HG03442 (cell line): ENCODE measurements around the gene TMEM53.

Experiments
- ATAC-seq: cut with Tn5 transposase; IDR thresholded peaks from one replicate; pipeline ENCODE4 v1.9.1; 2021; ENCODE audit warnings: mild to moderate bottlenecking, moderate library complexity; ENCODE audit not compliant: unreplicated experiment

TMEM53 gene

DNA sequence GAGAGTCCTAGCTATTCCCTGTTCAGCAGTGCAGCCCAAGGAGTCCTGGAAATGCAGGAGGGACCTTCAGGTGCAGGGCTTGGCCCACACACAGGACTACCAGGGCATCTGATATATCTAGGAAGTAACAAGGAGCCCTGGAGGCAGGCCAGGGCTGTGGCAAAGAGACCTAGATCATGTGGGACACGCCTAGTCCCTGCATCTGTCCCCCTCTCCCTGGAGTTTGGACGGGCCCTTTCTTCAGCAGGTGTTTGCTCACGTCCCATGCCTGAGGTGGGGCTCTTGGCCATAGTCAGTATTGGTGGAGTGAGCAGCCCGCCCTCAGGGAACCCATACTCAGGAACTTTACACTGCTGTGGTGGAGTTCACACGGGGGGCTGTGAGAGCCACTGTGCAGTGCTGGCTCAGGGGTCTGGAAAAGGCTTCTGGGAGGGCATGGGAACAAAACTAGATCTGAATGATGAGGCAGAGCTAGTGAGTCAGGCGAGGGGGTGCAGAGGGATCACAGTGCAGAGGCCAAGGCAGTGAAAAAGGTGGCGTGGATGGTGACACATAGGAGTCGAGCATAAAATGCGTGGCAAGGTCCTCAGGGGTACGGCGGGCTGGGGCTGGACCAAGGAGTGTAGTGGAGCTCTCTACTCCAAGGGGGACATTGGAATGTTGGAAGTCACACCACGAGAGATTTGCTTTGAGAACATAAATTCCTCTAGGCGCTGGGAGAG lies 25.6 kb downstream of the TMEM53 start:
- no peak for ATAC-seq

DNA sequence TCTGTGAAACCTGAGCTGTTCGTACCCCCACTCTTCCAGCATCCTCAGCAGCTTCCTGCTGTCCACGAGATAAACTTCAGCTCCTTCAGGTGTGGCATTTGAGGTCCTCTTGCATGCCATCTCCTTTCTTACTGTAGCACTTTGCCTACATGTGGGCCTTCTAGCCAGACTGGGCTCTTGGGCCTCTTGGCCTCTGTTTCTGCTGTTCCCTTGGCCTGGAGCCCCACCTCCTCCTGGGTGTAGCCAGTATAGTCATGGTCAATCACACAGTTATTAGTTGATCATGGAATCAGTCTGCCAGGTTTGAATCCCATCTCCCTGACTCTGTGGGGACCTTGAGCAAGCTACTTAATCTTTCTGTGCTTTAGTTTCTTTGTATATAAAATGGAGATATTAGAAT lies 26.4 kb downstream of the TMEM53 start:
- no peak for ATAC-seq

DNA sequence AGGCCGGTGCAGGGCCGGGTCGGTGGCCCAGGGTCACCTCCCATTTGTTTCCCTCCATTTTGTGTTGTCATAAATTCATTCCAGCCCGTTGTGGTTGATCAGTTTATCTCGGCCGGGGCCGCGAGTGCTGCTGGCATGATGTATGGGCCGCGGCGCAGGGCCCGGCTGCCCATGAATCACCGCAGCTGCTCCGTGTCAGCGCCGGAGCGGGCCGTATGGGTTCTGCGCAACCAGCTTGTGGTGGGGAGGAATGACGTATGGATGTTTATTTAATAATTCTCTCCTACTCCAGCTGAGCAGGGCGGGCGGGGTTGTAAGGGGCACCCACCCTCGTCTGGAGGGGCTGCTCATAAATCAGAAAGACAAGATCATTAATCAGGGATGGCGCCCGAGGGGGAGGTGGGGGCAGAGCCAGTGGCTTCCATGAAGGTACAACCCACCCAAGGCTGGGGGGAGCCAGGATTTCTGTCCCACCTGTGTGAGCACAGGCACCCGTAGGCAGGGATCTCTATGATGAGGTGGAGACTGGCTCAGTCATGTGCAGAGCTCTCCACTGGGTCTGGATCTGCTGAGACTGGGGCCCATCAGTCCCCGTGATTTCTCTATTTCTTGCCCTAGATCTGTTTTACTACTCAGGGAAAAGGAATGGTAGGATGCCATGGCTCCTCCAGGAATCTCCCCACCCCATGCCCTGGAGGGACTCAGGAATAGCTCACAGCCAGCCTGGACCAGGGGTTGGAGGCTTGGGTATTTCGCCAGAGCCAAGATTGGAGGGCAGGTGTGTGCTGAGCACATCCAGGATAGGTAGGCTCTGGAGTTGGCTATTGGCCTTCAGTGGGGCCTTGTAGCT lies 27.8 kb downstream of the TMEM53 start:
- no peak for ATAC-seq

DNA sequence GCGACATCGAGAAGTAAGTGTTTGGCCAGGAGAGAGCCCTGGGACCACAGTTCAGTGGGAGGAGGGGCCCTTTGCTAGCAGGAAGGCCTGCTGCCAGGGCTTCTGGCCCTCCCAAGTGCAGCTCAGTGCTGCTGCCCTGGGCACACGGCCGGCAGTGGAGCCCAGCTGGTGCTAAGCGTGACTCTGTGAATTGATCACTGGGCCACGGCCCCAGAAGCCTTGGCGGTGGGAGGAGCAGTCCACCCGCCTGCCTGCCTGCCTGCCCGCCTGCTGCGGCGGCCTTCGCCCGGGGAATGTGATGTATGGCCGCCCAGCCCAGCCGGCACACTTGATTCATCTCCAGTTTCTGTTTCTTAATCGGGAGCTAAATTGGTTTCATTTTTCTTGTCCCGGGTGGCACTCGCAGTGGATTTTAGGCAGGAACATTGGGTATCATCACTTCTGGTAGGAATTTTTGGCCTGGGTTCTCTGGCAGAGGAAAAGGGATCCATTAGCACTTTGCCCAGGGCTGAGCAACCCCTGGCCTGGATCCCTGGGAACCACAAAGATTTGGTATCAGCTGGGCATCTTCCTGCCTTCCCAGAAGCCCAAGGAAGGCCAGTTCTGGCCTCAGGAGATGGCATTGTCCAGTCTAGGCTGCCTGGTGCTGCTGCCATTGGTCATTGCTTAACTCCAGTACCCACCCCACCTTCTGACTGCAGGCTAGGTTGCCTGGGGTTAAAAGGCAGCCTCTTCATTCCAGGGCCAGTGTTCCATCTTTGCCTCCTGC lies 28.6 kb downstream of the TMEM53 start:
- ATAC-seq: no peak

DNA sequence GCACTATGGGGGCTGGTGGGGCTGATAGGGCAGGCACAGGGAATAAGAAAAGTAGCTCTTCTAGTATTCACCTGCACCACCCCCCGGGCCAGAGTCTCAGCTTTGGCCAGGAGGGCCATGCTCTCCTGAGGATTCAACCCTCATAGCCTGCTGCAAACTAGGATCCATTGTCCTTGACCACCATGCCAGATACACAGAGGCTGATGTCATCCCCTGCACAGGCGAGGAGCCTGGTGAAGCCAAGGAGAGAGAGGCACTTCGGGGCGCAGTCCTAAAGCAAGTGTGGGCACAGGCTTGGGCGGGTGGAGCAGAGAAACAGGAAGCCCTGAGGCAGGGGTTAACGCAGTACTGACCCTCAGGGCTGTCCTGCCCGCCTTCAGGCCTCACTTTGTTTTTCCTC lies 29.5 kb downstream of the TMEM53 start:
- no peak for ATAC-seq

DNA sequence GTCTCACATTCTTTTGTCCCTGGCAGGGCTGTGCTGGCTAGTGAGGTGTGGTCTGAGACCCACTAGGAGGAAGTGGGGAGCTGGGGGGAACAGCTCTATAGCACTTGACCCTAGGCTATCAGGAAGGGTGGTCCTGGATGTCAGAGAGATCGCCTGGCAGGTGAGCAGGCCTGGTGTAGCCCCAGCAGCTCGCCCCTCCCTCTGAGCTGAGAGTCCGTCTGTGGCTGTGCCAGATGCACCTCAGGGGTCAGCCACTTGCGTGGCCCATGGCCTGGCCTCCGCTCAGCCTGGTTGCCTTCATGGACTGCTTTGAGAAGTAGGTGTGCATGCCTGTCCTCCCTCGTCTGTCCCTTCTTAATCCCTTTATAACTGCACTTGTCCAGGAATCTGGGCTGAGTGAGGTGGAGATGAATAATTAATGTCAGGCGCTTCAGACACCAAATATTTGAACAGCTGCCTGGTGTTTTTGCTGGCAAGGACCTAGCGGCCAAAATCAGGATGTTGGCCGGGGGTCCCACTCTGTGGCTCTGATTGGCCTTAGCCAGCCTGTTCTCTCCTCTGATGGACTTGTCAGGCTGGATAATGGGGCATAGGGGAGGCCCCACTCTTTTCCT lies 30.5 kb downstream of the TMEM53 start:
- no peak for ATAC-seq

DNA sequence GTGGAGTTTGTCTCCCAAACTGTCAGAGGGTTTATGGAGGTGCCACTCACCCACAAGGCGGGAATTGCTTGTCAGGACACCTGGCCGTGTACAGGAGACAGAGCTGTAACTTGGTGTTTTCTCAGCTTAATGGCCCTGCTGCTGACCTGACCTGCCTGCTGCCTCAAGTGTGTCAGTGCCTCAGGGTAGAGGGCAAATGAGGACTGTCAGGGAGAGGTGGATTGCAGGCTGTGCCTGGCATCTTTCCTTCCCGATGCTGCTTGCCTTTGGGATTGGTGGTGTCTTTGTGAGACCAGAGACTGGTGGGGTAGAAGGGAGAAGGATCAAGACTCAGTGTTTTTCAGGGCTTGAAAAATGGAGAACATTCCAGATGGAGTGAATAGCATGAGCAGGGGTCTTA lies 31.4 kb downstream of the TMEM53 start:
- ATAC-seq: no peak

DNA sequence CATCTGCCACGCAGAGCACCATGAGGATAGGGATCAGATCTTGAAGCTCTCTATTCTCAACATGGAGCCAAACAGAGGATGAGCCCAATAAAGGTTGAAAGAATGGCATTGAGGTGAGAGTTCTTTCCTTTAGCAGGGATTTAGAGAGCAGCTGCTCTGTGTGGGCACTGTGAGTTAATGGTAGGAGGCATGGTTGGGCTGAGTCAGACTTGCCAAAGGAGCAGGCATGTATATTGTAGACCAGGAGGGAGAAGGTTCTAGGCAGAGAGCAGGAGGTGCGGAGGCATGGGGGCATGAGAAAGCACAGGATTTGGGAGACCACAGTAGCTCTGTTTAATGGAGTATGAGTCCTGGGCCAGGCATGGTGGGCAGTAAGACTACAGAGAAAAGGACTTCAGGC lies 32.0 kb downstream of the TMEM53 start:
- ATAC-seq: no peak

DNA sequence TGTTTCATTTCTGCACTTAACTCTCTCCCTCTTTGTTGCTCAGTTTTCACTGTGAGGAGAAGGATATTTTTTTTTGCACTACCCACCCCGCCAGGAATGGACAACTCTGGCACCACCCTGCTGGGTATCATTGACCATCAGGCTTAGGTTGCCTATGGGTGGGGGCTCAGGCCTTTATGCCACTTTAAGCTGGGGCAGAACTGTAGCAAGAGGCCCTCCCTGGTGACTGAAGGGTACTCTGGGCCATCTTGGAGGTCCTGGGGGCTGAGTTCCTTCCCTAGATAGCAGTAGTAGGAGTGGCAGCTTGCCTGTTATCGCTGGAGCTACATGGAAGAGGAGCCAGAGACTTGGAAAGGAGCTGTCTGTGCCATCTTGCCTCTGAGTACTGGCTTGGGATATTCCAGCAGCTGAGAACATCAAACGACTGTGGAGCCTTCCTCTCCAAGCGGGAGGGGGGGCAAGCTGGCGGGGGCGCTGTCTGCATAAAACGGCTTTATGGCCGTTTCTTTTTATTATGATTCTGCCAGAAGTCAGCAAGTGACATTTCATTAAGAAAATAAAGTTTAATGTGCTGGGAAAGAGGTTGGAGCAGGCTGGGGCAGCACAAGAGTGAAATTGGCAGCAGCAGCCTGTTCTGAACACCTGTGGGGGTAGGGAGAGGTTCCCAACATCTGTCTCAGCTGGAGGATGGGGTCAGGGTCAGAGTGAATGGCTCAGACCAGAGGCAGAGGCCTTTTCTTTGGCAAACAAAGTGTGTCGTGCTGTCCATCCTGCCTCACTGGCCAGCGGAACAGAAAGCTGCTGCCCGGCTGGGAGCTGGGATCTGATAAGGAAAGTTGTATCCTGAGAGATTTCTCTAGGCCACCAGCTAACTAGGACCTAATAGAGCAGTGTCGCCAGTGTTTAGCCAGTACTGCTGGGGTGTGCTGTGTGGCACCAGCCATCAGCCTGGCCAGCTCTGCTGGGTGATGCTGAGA lies 32.9 kb downstream of the TMEM53 start:
- no peak for ATAC-seq

DNA sequence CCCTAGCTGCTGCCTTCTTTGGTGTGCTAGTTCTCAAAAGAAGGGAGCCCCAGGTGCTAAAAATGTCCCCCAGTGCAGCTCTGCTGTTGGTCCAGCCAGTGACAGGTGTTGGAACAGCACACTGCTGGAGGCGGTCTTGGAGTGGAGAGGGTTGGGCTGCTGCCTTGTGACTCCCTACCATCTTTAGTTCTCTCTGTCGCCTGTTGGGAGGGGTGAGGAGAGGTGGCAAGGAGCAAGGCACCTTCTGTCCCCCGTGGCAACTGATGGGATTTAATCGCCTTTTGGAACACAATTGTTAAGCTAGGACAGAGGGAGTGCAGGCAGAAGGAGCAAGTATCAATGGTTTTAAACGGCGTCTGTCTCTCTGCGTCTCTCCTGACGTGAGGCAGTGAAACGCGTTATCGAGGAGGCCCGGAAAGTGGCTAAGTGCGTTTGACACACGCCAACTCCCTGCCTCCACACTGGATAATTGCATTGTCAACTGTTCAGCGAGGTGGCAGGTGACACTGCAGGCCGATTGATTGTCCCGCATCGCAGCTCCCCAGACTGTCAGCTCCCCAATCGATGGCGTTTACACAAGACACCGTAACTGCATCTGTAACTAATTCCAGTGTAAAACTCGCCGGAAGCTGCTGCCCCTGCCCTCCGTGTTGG lies 34.0 kb downstream of the TMEM53 start:
- no peak for ATAC-seq

DNA sequence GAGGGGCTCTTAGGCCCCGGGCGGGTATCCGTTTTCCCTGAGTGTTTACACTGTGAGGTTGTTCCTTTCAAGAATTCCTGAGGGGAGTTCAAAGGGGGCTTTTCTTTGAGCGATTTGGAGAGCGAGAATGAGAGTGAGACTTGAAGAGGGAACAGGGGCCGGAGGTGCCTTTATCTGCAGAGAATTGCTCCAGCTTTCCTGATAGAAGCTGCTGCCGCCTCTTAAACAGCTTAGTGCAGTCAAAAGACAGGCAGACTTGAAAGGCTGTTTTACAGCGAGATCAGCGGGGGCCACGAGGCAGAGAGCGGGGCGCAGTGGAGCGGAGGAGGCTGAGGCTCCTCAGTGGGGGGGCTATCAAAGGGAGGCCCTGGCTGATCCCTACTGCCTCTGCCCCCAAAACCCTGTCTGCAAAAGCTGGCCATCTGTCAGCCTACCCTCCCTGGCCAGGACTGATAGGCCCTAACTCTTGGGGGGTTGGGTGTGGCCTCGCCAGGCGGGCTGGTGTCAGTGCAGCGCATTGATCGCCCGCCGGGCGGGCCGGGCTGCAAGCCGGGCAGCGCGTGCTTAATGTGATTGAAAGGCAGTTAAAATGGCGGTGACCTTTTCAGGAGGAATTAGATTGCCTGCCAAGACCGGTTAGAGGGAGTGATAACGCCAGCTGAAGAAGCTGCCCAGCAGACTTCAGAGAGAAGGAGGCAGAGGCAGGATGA lies 36.4 kb downstream of the TMEM53 start:
- no peak for ATAC-seq

DNA sequence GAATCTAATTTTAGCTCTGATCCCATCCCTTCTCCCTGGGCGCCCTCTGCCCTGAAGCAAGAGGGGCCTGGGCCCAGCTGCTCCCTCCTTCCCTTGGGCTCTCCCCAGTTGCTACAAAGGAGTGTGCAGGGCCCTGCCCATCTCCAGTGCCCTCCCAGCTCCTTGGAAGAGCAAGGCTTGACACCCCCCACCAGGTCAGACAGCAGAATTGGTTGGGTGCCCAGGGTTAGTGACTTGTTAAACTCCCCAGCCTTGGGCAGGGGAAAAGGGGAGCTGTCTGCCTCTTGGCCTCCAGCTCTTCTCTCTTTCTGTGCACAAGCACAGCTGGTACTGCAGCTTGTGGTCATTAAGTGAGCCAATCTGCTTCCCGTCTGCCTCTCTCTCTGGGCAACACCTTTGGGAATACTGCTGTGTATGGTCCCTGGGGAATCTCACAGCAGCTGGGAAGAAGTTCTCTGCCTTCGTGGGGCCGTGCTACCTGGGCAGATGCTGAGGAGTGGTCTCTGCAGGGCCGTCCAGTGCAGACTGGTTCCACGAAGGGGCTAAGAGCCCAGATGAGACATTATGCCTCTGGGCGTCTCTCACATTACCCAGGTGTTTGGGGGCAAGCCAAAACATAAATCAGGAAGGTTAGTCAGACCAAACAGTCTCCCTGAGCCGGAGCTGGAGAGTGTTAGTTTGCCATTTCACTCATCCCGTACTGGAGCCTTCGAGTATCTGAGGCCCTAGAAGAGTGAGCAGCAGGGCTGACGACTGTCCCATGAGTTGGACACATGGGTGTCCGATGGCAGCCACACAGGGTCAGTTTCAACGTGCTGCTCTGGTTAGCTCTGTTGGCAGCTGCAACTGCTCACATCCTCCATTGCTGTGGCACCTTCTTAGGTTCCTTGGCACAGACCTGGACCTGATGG lies 37.3 kb downstream of the TMEM53 start:
- no peak for ATAC-seq

DNA sequence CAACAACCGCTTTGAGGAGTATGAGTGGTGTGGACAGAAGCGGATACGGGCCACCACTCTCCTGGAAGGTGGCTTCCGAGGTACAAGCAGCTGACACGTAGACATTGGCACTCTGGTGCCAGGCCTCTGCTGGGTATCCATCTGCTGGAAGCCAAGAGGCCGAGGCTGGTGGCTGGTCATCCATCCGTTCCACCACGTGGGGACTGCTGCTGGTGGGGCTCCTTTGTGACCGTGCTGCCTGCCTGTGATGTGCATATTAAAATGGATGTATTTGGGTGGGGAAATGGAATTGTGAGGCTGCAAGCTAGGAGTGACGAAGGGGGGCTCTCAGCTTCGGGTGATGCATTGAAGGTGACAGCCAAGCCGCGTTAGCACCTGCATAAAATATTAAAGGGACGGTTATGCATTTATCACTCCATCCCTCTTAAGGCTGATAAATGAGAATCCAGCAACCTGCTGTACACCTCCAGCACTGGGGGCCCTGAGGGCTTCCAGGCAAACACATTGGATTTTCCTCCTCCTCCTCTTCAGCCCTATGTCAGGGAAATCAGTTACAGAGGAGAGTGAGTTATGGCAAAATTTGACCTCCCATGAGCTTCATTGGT lies 38.1 kb downstream of the TMEM53 start:
- ATAC-seq: no peak

DNA sequence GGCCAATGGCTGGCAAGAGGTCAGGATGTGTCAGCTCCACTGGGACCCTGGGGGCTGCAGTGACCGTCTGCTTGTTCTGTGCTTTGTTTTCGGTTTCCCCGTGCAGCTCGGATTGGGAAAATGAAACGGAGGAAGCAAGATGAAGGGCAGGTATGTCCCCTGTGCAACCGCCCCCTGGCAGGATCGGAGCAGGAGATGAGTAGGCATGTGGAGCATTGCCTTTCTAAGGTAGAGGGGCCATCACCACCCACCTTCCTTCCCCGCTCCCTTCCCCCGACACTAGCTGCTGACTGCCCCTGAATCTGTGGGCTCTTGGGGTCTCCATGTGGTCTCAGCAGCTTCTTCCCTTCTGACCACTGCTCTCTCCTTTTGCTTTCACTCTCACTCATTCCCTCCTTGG lies 38.8 kb downstream of the TMEM53 start:
- no peak for ATAC-seq

DNA sequence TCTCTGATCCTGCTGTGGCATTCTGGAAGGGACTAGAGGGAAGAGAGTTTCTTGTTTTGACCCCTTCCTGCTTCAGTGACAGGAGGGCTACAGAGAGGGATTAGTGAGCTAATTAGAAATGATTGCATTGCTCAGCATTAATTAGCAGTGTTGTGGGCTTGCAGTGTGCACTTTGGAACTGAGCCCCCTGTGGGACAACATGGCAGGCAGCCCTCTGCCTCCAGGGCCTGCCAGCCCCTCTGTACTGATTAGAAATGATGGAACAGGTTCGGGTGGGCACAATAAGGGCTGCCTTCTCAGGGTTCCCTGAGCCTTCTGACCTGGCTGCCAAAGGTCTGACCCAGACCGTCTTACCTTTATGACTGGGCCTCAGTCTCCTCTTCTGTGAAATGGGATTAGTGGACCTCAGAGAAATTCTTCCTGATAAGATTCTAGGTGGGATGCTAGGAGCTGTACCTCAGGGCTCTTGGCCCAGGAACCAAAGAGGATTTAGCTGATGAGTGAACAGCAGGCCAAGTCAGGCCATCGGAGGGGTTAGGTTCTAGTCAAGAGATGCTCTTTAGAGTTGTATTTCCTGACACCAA lies 39.6 kb downstream of the TMEM53 start:
- ATAC-seq: no peak

DNA sequence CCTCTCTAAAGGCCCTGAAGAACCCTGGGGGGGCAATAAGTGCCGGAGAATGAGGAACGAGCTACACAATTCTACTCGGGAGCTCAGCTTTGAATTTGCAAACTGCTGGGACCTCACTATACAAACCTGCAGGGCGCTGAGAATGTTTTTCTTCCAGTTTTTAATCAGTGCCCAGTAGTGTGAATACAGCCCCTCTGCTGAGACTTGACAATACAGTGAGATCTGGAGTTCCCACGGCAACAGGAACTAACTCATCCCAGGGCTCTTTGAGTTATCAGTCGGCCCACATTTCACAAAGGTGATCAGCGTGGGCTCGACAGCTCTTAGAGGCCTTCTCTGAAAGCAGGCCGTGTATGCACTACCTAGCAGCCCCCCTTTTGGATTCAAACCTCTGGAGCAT lies 41.7 kb downstream of the TMEM53 start:
- no peak for ATAC-seq
